Activated CD8-positive, alpha-beta memory T cell treated with anti-CD3 and anti-CD28 coated beads, Interleukin-2, amount 50 U/mL, for 48 hours (primary cell): ENCODE results near the gene TSPAN5.

ENCODE experiments used
- DNase-seq: peaks from one replicate; pipeline ENCODE4 v3.0.0-alpha.2; 2020

The TSPAN5 gene

GRCh38 chr4:98642991-98643426, 15.4 kb downstream of the TSPAN5 start:
- no peak for DNase-seq

DNA sequence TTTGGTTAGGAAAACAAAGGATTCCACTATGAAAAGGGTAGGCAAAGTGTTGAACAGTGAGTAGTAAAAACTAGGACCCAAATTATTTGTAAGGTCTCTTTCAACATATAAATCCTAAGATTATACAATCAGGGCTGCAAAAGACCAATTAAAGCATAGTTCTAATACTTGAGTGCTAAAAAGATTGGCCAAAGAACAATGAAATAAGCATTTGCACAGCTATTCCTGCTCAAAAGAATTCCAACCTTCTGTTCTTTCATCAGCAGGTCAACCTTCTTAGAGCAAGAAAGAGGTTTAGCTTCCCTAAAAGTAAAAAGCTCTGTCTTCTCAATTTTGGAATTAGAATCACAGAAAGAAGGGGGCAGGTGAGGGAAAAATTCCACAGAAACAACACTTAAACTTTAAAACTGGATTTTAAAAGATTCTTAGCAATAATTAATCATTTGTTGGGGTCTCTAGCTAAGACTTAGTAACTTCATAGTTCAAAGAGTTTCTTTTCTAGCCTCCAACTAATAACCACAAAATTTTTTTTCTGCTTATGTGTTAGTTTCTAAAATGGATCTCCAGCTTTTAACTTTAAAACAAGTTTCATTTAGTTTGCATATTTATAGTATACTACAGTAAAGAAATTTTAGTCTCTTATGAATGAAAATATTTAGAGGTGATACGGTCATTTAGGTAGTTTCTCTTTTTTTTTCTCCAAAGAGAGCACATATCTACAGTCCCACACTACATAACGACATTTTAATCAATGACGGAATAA, 16.3 kb downstream of the TSPAN5 start:
- no peak for DNase-seq

DNA sequence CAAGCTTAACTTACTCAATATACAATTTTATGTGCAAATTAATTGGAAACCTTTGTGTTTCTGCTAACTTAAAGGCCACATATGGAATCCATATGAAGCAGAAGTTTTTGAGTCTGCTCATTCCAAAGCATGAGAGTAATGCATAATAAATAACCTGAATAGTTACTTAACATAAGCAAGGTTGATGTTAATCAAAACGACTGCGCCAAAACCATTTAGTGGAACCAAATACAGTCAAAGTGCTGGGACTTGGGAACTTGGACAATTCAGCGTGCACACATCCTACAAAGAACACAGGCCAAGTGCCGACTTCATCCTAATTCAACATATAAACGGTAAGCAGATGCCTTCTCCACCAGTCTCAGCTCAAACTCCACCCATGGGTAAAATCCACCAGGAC, 17.0 kb downstream of the TSPAN5 start:
- DNase-seq = no peak

DNA sequence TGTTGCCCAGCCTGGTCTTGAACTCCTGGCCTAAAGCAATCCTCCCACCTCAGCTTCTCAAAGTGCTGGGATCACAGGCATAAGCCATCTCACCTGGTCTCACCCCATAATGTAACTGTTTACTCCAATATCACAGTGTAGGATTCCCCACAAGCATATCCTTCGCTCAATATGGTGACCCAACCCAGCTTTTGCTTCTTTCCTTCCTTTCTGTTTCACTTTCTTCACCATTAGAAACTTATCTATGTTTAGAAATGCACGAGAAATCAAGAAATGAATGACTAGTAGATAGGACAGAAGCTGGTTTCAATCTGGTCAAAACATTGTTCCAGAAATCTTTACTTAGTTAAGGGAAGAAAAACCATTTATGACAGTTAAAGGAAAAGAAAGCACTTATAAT, 18.9 kb downstream of the TSPAN5 start:
- no peak for DNase-seq

DNA sequence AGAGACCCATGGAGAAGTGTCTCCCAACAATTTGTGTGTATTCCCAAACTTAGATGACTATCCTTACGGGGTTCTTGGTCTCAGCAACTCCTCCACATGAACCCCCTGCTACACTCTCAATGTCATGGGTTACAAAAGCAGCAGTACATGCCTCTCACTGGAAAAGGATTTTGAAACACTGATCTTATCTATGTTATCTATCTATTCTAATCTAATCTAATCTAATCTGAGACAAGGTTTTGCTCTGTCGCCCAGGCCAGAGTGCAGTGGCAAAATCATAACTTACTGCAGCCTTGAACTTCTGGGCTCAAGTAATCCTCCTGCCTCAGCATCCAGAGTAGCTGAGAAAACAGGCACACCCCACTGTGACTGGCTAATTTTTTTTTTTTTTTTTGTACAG, 19.3 kb downstream of the TSPAN5 start:
- DNase-seq = no peak

- no peak for DNase-seq
Observed at GRCh38 chr4:98638661-98639060, 19.8 kb downstream of the TSPAN5 start.

GRCh38 chr4:98634061-98634460, 24.4 kb downstream of the TSPAN5 start:
- no peak for DNase-seq

GRCh38 chr4:98633159-98633558, 25.3 kb downstream of the TSPAN5 start:
- DNase-seq = no peak

GRCh38 chr4:98632258-98632657, 26.2 kb downstream of the TSPAN5 start:
- DNase-seq = no peak

- DNase-seq = no peak
Observed at GRCh38 chr4:98631506-98631905, 26.9 kb downstream of the TSPAN5 start.

DNA sequence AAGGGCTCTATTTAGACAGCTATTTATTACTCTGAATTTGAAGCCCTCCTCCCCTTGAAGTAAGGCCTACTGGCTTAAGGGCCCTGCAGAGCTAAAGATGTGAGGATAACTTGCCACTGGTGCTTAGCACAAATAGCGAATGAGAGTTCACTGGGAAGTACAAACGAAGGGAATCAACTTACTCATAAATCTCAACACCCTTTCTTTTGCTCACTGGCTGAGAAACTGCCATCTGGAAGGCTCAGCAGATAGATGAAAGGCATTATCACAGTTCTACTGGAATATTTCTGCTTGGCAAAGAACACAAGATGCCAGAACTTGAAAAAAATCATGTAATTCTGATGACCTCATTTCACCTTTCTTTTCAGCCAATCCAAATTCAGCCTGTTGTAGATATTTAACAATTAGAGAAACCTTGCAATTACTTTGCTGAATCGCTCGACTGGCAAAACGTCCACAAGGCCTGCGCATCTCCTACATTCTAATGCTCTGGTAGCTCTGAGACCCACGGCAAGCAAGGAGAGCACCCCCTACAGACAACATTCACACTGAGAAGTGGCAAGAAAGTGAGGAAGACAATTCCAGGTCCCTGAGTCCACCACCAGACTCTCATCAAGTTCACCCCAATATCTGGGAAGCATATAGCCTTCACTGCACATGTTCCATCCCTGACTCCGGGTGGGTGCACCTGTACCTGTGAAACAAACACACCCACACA, 27.5 kb downstream of the TSPAN5 start:
- no peak for DNase-seq

DNA sequence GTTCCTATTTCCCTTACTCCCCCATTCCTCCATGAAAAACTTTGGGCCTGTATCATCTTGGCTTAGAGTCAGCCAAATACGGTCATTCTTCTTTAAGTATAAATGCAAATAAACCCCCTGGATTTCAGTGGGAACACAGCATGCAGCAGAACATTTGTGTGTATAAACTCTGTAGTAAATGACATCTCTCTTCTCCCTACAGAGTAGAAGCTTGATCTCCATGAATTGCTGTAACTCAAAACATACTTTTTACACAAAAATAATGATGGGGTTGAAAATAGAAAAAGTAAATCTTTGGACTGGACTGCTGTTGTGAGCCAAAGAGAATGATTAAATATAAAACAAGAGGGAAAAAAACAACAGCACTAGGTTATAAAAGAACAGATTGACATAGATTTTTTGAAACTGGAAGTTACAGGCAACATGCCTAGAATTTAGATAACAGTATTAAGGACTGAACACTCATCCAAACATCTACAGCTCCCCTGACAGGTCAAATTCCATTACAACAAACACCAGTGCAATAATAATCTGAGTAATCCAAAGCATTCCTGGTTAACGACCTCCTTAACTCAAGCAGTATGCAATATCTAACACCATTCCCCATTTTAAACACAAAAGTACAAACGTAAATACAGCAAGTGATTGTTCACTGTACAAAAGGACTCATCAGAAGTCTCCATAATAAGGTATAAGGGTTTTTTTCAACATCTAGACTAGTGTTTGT, 30.7 kb downstream of the TSPAN5 start:
- no peak for DNase-seq

DNA sequence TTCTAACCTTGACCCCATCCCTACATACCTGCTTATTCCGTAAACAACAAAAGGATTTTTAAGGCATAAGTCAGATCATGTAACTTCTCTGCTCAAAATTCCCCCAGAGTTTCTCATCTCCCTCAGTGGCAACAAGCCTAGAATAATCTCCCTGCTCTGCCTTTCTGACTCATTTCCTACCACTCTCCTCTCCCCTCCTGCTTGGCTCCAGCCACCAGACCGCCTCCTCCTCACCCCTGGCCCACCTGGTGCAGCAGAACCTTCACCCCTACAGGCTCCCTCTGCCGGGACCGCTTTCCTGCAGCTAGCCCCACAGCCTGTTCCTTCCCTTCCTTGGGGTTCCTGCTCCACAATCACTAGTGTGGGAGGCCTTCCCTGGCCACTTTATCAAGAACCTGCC, 32.1 kb downstream of the TSPAN5 start:
- no peak for DNase-seq

DNA sequence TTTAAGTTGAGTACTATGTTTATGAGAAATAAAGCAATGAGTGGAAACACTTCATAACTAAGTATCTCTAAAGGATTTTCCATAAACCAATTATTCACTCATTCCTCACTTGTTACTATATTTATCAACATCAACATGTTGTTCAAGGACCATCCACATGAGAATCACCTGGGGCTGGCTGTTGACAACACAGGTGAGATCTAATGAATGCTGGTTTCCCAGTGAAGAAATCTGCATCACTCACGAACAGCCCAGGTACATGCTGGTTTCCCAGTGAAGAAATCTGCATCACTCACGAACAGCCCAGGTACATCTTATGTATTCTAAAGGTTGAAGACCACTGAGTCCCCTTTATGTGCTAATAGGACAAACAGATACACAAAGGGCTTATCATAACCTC, 32.5 kb downstream of the TSPAN5 start:
- no peak for DNase-seq

GRCh38 chr4:98625399-98625798, 33.0 kb downstream of the TSPAN5 start:
- no peak for DNase-seq

- DNase-seq = no peak
Observed at GRCh38 chr4:98624642-98625041, 33.8 kb downstream of the TSPAN5 start.

GRCh38 chr4:98624144-98624543, 34.3 kb downstream of the TSPAN5 start:
- DNase-seq = no peak

DNA sequence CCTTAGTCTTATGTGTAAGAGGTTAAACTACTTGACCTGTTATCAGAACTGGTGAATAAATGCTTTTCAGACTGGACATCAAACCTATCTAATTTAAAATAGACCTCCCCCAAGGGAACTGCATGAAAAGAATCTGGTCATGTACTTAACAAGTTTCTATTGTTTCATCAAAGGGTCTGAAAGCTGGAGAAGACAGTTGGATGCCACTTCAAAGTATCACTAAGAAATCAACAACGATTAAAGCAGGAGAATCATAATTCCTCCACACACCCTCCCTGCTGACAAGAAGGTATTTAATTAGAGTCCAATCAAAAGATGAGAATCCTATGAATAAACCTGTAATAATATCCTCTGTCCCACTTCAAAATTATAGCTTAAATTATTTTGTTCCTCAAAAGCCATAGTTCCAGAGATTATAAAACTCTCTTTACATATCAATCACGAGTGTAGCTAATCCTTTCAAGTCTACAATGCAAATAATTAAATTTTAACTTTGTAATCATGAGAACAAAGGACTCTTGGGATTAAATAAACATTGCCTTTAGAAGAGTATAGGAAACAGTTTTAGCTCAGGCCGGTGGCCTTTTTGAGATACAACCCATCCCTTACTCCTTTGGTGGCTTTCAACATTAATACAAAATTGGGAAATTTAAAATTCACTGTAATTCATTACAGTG, 35.1 kb downstream of the TSPAN5 start:
- no peak for DNase-seq

DNA sequence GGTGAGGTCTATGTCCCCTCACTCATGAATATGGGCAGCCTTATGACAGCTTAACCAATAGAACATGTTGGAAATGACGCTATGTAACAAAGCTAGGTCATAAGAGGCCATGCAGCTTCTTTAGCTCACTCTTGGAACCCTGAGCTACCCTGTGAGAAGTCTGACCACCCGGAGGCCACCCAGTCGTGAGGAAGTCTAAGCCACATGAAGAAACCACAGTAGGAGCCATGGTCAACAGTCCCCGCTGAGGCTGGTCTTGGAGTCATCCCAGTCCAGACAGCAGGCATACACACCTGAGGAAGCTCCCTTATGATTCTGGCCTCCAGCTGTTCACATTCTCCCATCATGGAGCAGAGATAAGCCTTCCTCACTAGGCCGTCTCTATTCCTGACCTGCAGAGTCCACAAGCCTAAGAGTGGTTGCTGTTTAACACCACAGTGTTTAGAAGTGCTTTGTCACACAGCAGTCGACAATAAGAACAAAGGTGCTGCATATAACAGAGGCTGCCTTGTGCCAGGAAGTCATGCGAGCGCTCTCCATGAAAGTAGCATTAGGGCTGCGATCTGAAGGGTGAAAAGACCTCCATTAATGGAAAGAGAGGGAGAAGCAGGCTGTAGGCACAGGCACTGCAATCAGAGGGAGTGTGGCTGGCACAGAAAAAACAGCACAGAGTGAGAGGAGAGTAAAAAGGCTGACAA, 38.2 kb downstream of the TSPAN5 start:
- DNase-seq = no peak

- DNase-seq = no peak
Observed at GRCh38 chr4:98619180-98619579, 39.2 kb downstream of the TSPAN5 start.

DNA sequence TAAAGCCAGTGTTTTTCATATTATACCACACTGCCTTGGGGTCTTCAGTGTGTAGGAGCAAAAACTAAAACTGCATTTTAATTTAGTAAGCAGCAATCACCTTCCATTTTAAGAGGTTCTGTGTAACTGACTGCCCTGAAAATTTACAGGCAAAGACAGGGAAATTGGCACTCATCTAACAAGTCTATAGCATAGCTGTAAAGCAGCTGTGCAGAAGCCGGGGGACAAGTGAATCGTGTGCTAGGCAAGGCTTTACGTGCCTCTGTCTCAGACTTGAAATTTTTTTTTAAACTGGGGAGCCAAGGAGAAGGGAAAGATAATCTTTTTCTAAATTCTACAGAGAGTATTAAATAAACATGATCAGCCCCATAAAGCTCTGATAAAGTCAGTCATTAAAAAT, 39.7 kb downstream of the TSPAN5 start:
- no peak for DNase-seq

- DNase-seq = no peak
Observed at GRCh38 chr4:98617358-98618047, 40.9 kb downstream of the TSPAN5 start.
